Right renal pelvis (tissue), 4 donors: ENCODE data around the gene LMBR1. TPM values are rescaled to one million over a fixed set of nuclear protein-coding genes. Genes with fewer than 3 reads are reported as not detected.

ENCODE experiments used
- DNase-seq, 4 donors: peaks; one replicate each; pipeline ENCODE4 v3.0.0-alpha.2; 2013; ENCODE audit warnings: low read depth in 4 of 4, low spot score in 3 of 4, missing footprints in 1 of 4
- polyA plus RNA-seq, 4 donors: library from polyadenylated mRNA; unstranded; fragments of 120-200 nt; gene quantifications; one replicate each; pipeline ENCODE4 v1.2.1, GENCODE V29; 2013; ENCODE audit not compliant: insufficient read length in 4 of 4

The LMBR1 gene
- polyA plus RNA-seq, 4 donors = 44.2 to 56.2 (median 51.4) TPM

DNA sequence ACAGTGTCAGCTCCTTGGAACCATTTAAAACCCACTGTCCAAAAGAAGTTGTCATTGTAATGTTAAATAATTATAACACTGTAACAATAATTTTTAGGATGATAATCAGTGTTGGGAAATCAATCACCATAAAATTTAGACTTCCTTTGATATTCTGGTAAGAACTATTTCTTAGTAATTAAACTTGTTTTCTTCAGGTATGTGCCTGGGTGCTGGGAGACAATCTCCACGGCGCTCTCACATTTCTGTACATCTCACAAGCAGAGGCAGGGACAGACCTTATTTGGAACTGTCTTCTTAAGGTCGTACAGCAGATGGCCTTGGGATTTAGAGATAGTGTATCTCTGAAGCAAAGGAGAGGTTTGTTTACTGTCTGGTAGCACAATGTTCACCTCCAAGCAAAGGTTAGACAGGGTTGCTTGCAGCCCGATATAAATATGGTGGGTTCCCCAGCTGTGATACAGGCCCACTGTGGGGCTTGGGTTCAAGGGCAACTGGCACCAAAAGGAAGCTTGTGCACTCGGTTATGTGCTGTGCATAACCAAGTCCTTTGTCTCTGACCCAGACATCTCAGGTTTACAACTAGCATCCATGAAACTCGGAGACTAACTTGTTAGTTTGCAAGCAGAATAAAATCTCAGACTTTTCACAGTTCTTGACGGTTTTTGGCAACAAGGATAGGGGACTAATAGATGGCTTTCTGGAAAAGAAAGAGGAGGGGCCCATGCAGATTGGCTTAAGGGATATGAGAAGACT, 126.9 kb downstream of the LMBR1 start:
- no peak for DNase-seq

GRCh38 chr7:156764766-156765165, 128.2 kb downstream of the LMBR1 start:
- DNase-seq = no peak

DNA sequence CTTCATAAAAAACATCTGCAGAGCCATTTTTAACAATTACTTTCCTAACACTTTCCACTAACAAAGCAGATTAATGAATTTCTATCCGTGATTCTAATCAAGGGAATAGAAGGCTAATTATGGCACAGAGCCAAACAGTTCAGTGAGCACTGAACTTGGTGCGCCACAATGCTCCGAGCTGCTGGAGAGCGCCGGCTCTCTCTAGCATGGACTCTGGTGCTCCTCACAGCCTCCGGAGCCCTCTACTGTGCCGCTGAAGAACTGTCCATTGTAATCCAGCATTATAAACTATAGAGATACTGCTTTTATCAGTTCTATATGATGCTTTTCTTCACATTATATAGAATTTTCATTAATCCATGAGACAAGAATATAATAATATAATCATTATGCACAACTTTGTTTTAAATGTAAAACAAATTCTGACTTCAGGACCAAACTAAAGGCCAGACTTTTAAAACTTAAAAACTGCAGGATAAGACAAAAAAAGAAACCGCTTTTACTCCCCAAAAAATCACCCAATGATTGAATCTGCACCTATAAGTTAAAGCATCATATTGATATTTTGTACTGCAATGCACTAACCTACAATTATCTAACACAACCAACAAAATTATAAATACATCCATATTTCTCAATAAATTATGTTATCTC, 128.8 kb downstream of the LMBR1 start:
- peak; percentile 44 to 53 (median 49) for DNase-seq

DNA sequence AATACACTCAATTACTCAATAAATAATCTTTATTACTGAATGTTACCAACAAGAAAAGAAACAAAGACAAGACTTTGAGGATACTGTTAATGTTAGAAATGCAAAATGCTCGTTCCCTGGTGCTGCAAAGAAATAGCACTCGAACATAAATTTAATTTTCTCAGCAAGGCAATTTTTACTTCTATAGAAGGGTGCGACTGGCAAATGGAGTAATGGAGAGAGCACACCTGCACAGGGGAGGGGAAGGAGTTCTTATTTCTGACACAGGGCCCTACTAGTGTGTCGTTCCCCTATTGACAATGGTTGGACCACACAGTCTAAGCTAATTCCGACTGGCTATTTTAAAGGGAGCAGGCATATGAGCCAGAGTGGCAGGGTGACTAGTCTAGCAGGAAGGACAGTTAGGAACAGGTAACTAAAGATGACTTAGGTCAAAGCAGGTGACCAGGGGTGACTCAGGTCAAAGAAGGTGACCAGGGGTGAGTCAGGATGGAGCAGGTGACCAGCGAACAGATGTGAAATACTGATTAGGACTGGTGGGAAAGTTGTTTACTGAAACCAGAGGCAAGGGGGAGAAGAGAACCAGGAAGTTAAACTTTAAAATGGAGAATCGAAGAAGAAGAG, 133.3 kb downstream of the LMBR1 start:
- DNase-seq = no peak

GRCh38 chr7:156759143-156759542, 133.8 kb downstream of the LMBR1 start:
- no peak for DNase-seq

DNA sequence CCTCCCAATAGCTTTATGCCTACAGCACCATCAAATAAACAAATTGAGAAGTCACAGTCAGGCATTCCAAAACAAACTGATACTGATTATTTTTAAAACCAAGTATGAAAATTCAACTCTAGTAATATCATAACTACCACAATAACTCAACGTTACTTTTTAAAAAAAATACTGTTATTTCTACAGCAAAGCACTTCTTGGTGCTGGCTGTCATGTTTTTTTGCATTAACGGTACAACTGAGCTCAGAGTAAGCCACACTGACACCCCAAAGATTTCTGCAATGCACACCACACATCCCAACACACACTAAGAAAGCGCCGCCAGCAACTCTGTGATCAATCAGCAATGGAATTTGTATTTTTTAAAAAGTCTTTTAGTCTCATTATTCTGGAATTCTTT, 138.8 kb downstream of the LMBR1 start:
- DNase-seq = no peak

- no peak for DNase-seq
Observed at GRCh38 chr7:156753630-156754029, 139.4 kb downstream of the LMBR1 start.

DNA sequence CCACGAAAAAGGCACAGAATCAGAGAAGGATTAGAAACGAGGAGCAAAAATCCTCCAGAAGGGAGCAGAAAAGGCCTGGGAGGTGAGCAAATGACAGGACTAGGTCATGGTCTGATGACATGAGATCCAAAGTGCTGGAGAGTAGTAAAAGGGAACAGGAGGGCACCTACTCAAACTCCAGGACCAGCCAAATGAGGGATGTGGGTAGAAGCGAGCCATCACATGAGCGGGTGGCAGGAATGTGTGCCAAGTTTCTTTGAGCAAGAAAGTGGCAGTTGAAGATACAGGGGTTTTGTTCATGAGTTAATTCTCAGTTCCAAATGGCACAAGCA, 139.8 kb downstream of the LMBR1 start:
- DNase-seq = no peak

GRCh38 chr7:156752367-156753228, 140.4 kb downstream of the LMBR1 start:
- peak in 1 of 4 donors; percentile 10 for DNase-seq

DNA sequence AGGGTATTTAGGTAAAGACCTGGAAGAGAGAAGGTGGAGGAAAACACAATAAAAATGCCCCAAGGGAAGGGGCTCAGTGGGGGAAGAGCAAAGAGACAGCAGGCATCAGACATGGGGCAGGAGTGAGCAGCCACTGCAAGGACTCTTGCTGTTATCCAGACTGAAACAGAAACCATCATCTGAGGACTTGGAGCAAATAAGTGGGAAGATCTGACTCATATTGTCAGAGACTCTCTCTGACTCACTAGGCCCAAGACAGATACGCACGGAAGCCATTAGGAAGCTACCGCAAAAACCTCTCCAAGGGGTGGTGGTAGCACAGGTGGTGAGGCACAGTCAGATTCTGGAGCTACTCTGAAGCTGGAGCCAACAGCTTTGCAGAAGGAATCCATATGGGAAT, 141.7 kb downstream of the LMBR1 start:
- DNase-seq = no peak

DNA sequence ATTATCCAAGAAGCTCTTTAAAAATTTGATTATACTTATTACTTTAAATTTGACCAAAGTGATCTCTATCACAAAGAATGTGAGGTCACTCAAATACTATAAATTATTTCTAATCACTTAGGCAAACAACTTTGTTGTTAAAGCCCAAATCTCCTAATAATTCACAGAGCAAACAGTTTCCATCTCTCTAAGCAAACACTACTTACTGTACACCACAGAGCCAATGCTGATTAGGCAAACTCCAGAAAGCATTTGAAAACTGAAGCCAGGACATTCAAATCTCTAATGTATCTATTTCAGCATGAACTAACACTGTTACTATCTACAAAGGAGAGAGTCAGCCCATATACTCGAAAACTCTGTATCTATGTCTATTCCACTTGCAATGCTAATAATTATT, 145.3 kb downstream of the LMBR1 start:
- DNase-seq = no peak

DNA sequence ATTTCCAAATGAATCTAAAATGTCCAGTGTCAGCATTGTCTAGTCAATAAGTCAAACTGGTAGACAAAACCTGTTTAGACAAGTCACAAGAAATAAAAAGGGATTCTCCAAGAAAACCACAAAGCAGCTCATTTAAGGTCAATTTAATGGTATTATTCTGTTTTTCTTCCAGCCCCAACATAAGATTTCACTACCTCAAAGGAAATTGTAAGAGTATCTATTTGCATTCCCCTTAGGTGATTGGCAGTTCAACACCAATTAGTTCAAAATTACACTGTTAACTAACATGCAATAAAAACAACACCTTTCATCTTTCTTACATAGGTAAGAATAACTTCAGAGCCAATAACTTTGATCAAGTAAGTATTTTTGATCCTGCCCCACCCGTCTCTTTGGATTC, 146.1 kb downstream of the LMBR1 start:
- DNase-seq = no peak

- DNase-seq = no peak
Observed at GRCh38 chr7:156739596-156739995, 153.4 kb downstream of the LMBR1 start.

- no peak for DNase-seq
Observed at GRCh38 chr7:156735851-156736250, 157.1 kb downstream of the LMBR1 start.

- no peak for DNase-seq
Observed at GRCh38 chr7:156733638-156734037, 159.3 kb downstream of the LMBR1 start.

GRCh38 chr7:156732091-156732625, 160.8 kb downstream of the LMBR1 start:
- DNase-seq = no peak

DNA sequence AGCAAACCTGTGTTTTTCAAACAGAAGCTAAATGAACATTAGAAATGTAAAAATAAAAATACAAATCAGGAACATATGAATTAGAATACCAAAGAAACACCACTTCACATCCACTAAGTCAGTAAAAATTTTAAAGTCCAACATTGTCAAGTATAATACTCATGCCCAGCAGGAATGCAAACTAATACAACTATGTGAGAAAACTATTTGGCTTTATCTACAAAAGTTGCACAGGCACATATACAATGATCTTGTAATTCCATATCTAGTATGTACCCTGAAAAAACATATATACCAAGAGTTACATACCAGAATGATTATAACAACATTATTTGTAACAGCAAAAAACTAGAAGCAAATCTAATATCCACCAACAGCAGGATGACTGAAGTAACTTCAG, 161.3 kb downstream of the LMBR1 start:
- no peak for DNase-seq

- no peak for DNase-seq
Observed at GRCh38 chr7:156725936-156726335, 167.0 kb downstream of the LMBR1 start.

GRCh38 chr7:156725073-156725472, 167.9 kb downstream of the LMBR1 start:
- no peak for DNase-seq

GRCh38 chr7:156722043-156722826, 170.7 kb downstream of the LMBR1 start:
- no peak for DNase-seq
